PC-3 (cell line): ENCODE data around the gene PLA2G4D. TPM values are rescaled to one million over a fixed set of nuclear protein-coding genes. Genes with fewer than 3 reads are reported as not detected.

ENCODE experiments used
- ATAC-seq: fragments of 200-7000 bp; cut with Tn5 transposase; 2 replicates; pipeline ENCODE4 v1.9.1; 2020; ENCODE audit warnings: mild to moderate bottlenecking, moderate library complexity
- BruUV-seq: library from RNA; stranded (reverse); fragments of 400-500 nt; replicated peaks from 2 replicates; lab custom pipeline; 2021; lab: Mats Ljungman, UMichigan
- CTCF ChIA-PET: fragments of 300-600 bp; sonication (Branson Sonifier 250); formaldehyde crosslinking; loops from one replicate; lab custom pipeline; 2022; ENCODE audit warnings: antibody characterized with exemption; lab: Charles Lee
- POLR2A ChIA-PET: fragments of 300-600 bp; sonication (Branson Sonifier 250); formaldehyde crosslinking; loops from one replicate; lab custom pipeline; 2022; ENCODE audit warnings: antibody characterized with exemption; ENCODE audit not compliant: unreplicated experiment; lab: Charles Lee
- DNase-seq: peaks from one replicate; pipeline ENCODE4 v3.0.0-alpha.2; 2015
- H2AFZ ChIP-seq: fragments of 300-600 bp; sonication (generic); 2 replicates; pipeline ENCODE4 v1.6.0; 2016; ENCODE audit warnings: antibody characterized with exemption, low read length
- H3F3A ChIP-seq: fragments of 300-600 bp; sonication (generic); one replicate; pipeline ENCODE4 v1.6.0; 2017; ENCODE audit warnings: antibody characterized with exemption, low read length, control low read depth, mild to moderate bottlenecking; ENCODE audit not compliant: unreplicated experiment
- H3K27ac ChIP-seq: fragments of 300-600 bp; sonication (generic); 2 replicates; pipeline ENCODE4 v1.5.1; 2016; ENCODE audit warnings: mild to moderate bottlenecking, low read length
- H3K27me3 ChIP-seq: fragments of 300-600 bp; sonication (generic); 2 replicates; pipeline ENCODE4 v1.6.1; 2016; ENCODE audit warnings: low read length, mixed read lengths
- H3K36me3 ChIP-seq: fragments of 300-600 bp; sonication (generic); 2 replicates; pipeline ENCODE4 v1.6.1; 2016; ENCODE audit warnings: low read depth, mixed run types, low read length, mixed read lengths
- H3K4me1 ChIP-seq: fragments of 300-600 bp; sonication (generic); 2 replicates; pipeline ENCODE4 v1.5.1; 2016; ENCODE audit warnings: low read length; ENCODE audit not compliant: insufficient read depth
- H3K4me2 ChIP-seq: fragments of 300-600 bp; sonication (generic); 2 replicates; pipeline ENCODE4 v1.6.0; 2016; ENCODE audit warnings: low read length
- H3K4me3 ChIP-seq: fragments of 300-600 bp; sonication (generic); 2 replicates; pipeline ENCODE4 v1.5.1; 2016; ENCODE audit warnings: mild to moderate bottlenecking, low read length, mixed read lengths
- H3K79me2 ChIP-seq: fragments of 300-600 bp; sonication (generic); 2 replicates; pipeline ENCODE4 v1.6.1; 2017; ENCODE audit warnings: low read length, mixed read lengths
- H3K9ac ChIP-seq: fragments of 300-600 bp; sonication (generic); 2 replicates; pipeline ENCODE4 v1.6.0; 2016; ENCODE audit warnings: mild to moderate bottlenecking, low read length
- H3K9me2 ChIP-seq: fragments of 300-600 bp; sonication (generic); replicated peaks from 2 replicates; pipeline ENCODE4 v1.6.1; 2016; ENCODE audit warnings: mixed run types, low read length, mixed read lengths
- H3K9me3 ChIP-seq: fragments of 300-600 bp; sonication (generic); 2 replicates; pipeline ENCODE4 v1.6.1; 2016; ENCODE audit warnings: low read length, mixed read lengths
- H4K20me1 ChIP-seq: fragments of 300-600 bp; sonication (generic); 2 replicates; pipeline ENCODE4 v1.6.1; 2016; ENCODE audit warnings: low read length, mixed read lengths
- EZH2 ChIP-seq: fragments of 300-600 bp; sonication (generic); IDR thresholded peaks from one replicate; pipeline ENCODE4 v1.6.1; 2017; ENCODE audit warnings: antibody characterized with exemption, mild to moderate bottlenecking, low read length; ENCODE audit not compliant: unreplicated experiment
- EZH2phosphoT487 ChIP-seq: fragments of 300-600 bp; sonication (generic); IDR thresholded peaks from 2 replicates; pipeline ENCODE4 v1.6.1; 2018; ENCODE audit warnings: mild to moderate bottlenecking, antibody characterized with exemption, low read length, borderline replicate concordance
- intact Hi-C: fragments of 100-400 bp; cut with micrococcal nuclease; formaldehyde crosslinking; loops from 2 replicates; pipeline ENCODE4 v1.9.0; 2023
- total RNA-seq: library from RNA; depleted of rRNA; stranded (reverse); fragments of >200 nt; gene quantifications from 2 replicates; pipeline ENCODE4 v1.2.3, GENCODE V29; 2014
- TF ChIP-seq, protein P1 (sequence below): fragments of 300-600 bp; sonication (generic); conservative IDR thresholded peaks from 2 replicates; pipeline ENCODE4 v1.5.1; 2017; ENCODE audit warnings: antibody characterized with exemption, low read depth, mild to moderate bottlenecking, low read length

Gene PLA2G4D
- total RNA-seq, 1 experiment from 2014 or later = 0.55 TPM

DNA sequence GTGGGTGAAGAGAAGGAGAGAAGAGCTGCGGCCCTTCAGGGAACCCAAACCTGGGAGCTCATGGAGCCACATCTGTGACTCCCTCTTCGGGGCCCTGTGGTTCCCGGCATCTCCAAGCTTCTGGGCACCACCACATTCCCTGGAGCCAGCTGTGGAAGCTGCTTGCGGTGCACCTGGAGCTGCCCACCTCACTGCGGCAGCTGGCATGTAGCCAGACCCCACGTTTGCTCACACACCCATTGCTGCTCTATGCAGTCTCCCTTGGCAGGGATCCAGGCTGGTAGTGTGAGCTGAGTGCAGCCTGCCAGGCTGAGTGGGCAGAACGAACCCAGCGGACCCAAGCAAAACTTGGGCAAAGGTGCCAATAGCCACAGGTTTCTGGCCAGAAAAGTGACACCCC lies 56.7 kb downstream of the PLA2G4D start:
- intact Hi-C loops = no loop called here
- Histone ChIP-seq H3F3A (no peaks in the 10 kb centered on the region), H3K9me3 (no peaks in the 10 kb centered on the region), H4K20me1 (no peaks in the 10 kb centered on the region), H3K4me3 (no peak overlapping the region), H3K9me2 (no peaks in the 10 kb centered on the region), H3K79me2 (no peaks in the 10 kb centered on the region), H2AFZ (no peak overlapping the region), H3K4me1 (peaks cover 20% of the 10 kb centered on the region), H3K4me2 (no peak overlapping the region), H3K36me3 (no peaks in the 10 kb centered on the region), H3K9ac (no peak overlapping the region), H3K27me3 (no peaks in the 10 kb centered on the region), H3K27ac (no peak overlapping the region)
- DNase-seq (peak; percentile 52), ATAC-seq (no peak)
- POLR2A ChIA-PET = interaction anchor here (0.6 kb wide), 1 partner anchor 572 kb away, joined by 6 read pairs; no protein-coding TSS in a partner anchor
- no TSS peak for BruUV-seq
- CTCF ChIA-PET = no interaction called here
- TF ChIP-seq, protein P1, sequence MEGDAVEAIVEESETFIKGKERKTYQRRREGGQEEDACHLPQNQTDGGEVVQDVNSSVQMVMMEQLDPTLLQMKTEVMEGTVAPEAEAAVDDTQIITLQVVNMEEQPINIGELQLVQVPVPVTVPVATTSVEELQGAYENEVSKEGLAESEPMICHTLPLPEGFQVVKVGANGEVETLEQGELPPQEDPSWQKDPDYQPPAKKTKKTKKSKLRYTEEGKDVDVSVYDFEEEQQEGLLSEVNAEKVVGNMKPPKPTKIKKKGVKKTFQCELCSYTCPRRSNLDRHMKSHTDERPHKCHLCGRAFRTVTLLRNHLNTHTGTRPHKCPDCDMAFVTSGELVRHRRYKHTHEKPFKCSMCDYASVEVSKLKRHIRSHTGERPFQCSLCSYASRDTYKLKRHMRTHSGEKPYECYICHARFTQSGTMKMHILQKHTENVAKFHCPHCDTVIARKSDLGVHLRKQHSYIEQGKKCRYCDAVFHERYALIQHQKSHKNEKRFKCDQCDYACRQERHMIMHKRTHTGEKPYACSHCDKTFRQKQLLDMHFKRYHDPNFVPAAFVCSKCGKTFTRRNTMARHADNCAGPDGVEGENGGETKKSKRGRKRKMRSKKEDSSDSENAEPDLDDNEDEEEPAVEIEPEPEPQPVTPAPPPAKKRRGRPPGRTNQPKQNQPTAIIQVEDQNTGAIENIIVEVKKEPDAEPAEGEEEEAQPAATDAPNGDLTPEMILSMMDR = no peak
- TF ChIP-seq EZH2 (no peak), EZH2phosphoT487 (no peak)

DNA sequence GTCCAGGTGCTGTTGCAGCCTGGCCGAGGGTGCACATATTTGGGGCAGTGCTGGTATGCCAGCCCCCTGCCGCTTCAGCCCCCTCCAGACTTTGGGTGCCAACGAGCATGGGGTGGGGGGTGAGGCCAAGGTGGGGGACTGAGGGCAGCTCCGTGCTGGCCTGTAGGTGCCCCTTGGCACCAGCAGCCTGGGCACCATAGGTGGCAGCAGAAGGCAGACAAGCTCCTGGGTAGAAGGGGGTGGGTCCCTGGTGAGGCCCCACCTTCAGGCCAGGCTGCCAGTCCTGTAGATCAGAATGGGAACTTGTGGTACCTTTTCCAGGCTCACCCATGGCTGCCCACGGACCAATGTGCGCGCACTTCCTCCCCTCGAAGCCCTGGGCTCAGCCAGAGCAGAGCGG lies 57.4 kb downstream of the PLA2G4D start:
- Histone ChIP-seq H3K4me1 (peaks cover 20% of the 10 kb centered on the region), H3K9ac (no peak overlapping the region), H3F3A (no peaks in the 10 kb centered on the region), H3K4me3 (no peak overlapping the region), H3K9me3 (no peaks in the 10 kb centered on the region), H3K4me2 (no peak overlapping the region), H2AFZ (no peak overlapping the region), H3K27me3 (no peaks in the 10 kb centered on the region), H3K27ac (no peak overlapping the region), H4K20me1 (no peaks in the 10 kb centered on the region), H3K36me3 (no peaks in the 10 kb centered on the region), H3K9me2 (no peaks in the 10 kb centered on the region), H3K79me2 (no peaks in the 10 kb centered on the region)
- TF ChIP-seq EZH2phosphoT487 (no peak), EZH2 (no peak)
- TF ChIP-seq, protein P1 = no peak
- no peak for DNase-seq
- ChIA-PET CTCF (no interaction called here), POLR2A (no interaction called here)
- BruUV-seq = no TSS peak
- ATAC-seq = no peak; the same call in 1 of the 2 replicates
- intact Hi-C loops = no loop called here

DNA sequence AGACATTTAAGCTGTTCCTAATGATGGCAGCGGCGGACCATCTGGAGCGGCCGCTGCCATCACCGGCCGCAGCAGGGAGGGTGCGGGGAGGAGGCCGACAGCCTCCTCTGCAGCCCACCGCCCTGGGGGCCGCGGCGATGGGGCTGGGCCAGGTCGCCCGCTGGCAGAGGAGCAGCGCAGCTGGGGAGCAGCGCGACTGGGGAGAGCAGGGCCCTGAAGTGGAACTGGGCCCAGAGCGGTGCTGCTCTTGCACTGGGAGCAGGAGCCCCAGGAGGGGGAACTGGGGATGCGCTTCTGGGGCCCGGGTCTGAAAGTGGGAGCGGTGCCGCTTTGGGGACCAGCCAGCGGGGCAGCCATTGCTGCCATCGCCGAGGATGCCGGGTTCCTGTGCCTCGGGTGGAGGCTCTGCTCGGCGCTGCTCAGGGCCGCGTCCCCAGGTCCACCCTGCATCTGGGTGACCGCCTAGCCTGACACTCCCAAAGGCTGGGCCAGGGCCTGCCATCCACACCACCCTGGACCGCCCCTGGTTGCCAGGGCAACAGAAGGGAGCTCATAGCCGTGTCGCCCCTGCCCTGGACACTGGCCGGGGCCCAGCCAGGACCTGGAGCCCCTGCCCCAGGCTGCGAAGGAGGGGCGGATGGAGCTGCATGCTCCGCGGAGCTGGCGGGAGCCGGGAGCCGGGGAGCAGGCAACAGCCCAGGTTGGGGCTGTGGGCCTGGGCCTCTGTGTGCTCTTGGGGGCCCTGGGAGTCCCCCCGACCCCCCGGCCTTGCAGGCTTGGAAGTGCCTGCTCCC lies 58.1 kb downstream of the PLA2G4D start:
- TF ChIP-seq EZH2phosphoT487 (no peak), EZH2 (no peak)
- TF ChIP-seq, protein P1 = no peak
- Histone ChIP-seq H2AFZ (no peak overlapping the region), H3F3A (no peaks in the 10 kb centered on the region), H3K4me1 (peaks cover 20% of the 10 kb centered on the region), H3K4me3 (no peak overlapping the region), H3K9me3 (no peaks in the 10 kb centered on the region), H3K27me3 (no peaks in the 10 kb centered on the region), H3K9me2 (no peaks in the 10 kb centered on the region), H4K20me1 (no peaks in the 10 kb centered on the region), H3K27ac (no peak overlapping the region), H3K36me3 (no peaks in the 10 kb centered on the region), H3K79me2 (no peaks in the 10 kb centered on the region), H3K4me2 (no peak overlapping the region), H3K9ac (no peak overlapping the region)
- POLR2A ChIA-PET = interaction anchor here (0.6 kb wide), 1 partner anchor 355 kb away, joined by 3 read pairs; no protein-coding TSS in a partner anchor
- ATAC-seq = no peak
- no TSS peak for BruUV-seq
- no peak for DNase-seq
- intact Hi-C loops = no loop called here
- CTCF ChIA-PET = no interaction called here
